ENCODE results near the gene LHX6. TPM values are rescaled to one million over a fixed set of nuclear protein-coding genes. Genes with fewer than 3 reads are reported as not detected.

The LHX6 gene
- total RNA-seq, 2 donors from 2014 or later: 2.9 TPM; not detected in 1

DNA sequence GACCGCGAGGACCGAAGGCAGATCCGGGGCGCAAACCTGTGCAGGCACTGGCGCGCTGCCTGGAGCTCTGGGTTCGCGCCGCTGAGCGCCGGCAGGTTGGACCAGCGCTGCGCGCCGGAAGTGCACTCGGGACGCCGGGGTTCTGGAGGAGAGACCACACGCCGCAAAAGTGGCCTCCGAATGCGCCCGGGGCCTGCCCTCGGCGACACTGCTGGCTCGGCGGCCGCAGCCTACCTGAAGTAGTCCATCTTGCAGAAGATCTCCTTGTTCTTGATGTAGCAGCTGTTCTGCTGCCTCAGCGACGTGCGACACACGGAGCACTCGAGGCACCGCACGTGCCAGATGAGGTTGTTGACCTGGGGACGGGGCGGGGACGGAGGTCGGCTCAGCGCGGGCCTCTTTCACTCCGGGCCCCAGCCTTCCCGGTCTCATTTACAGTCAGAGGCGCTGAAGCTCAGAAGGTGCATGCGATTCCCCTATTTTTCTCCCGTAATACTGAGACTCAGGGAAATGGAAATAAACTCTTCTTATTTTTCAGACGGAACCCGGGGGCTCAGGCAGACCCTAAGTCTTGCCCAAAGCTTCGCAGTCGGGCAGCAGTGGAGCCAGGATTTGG, 2.5 kb downstream of the LHX6 start:
- no peak for TF ChIP-seq POLR2A (IDR thresholded peaks at IDR 0.05)
- TF ChIP-seq, protein P1, sequence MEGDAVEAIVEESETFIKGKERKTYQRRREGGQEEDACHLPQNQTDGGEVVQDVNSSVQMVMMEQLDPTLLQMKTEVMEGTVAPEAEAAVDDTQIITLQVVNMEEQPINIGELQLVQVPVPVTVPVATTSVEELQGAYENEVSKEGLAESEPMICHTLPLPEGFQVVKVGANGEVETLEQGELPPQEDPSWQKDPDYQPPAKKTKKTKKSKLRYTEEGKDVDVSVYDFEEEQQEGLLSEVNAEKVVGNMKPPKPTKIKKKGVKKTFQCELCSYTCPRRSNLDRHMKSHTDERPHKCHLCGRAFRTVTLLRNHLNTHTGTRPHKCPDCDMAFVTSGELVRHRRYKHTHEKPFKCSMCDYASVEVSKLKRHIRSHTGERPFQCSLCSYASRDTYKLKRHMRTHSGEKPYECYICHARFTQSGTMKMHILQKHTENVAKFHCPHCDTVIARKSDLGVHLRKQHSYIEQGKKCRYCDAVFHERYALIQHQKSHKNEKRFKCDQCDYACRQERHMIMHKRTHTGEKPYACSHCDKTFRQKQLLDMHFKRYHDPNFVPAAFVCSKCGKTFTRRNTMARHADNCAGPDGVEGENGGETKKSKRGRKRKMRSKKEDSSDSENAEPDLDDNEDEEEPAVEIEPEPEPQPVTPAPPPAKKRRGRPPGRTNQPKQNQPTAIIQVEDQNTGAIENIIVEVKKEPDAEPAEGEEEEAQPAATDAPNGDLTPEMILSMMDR (IDR thresholded peaks at IDR 0.05): no peak
- intact Hi-C loops (cut with DNase I): no loop called here
- DNase-seq (no peak), ATAC-seq (no peak)
- no peak overlapping the region for H3K4me3 ChIP-seq
- no peaks in the 10 kb centered on the region for H3K9me3 ChIP-seq
- H3K4me1 ChIP-seq: peaks cover 35% of the 10 kb centered on the region
- no peak overlapping the region for H3K27ac ChIP-seq
- no peaks in the 10 kb centered on the region for H3K36me3 ChIP-seq (replicated peaks in 1 of 2; ENCODE audit: insufficient read depth in 1 of 2, low read depth in 2 of 2)
- 3 to 22% methylated on average over 4 to 51 of the region's 51 CpGs for WGBS, 2 donors
- peaks cover 0 to 50% of the 10 kb centered on the region in 2 donors for H3K27me3 ChIP-seq

DNA sequence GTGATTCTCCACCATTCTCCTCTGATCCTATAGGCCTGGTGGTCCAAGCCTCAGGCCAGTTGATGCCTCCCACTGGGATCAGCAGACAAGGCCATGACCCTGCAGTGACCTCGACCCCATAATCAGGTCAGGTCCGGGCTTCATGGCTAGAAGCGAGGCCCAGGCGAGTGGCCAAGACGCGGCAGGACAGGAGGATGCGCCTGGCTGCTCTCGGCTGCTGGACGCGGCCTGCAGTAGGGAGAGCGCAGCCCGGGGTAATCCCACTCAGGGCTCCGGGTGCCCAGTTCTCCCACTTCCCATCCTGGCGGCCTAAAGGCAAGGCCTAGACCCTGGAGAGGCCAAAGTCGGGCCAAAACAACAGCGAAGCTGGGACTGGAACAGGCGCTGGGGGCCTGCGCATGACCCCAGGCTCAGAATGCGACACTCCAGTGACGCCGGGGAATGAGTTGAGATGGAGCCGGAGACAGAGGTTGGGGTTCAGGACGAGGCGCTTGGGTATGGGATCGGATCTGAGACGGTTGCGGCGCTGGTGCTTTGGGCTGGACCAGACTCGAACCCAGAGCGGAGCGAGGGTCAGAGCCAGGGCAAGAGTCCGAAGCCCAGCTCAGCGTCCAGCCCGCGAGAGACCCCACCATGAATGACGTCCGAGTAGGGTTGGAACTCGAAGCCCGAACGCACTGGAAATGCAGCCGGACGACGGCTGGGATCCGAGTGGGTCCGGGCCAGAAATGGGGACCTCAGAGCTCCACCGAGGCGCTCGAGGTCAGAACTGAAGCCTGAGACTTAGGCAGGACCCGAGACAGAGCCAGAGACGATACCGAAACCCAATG, 3.2 kb downstream of the LHX6 start:
- Histone ChIP-seq H3K4me3 (no peak overlapping the region), H3K27ac (no peak overlapping the region), H3K36me3 (replicated peaks in 1 of 2; ENCODE audit: insufficient read depth in 1 of 2, low read depth in 2 of 2) (no peaks in the 10 kb centered on the region), H3K4me1 (peaks cover 38% of the 10 kb centered on the region), H3K27me3 (peaks cover 0 to 54% of the 10 kb centered on the region in 2 donors), H3K9me3 (no peaks in the 10 kb centered on the region)
- intact Hi-C loops (cut with DNase I): no loop called here
- WGBS, 2 donors: 24 to 28% methylated on average over 36 to 46 of the region's 51 CpGs
- ATAC-seq: no peak
- no peak for DNase-seq
- TF ChIP-seq, protein P1 (IDR thresholded peaks at IDR 0.05): no peak
- no peak for TF ChIP-seq POLR2A (IDR thresholded peaks at IDR 0.05)

DNA sequence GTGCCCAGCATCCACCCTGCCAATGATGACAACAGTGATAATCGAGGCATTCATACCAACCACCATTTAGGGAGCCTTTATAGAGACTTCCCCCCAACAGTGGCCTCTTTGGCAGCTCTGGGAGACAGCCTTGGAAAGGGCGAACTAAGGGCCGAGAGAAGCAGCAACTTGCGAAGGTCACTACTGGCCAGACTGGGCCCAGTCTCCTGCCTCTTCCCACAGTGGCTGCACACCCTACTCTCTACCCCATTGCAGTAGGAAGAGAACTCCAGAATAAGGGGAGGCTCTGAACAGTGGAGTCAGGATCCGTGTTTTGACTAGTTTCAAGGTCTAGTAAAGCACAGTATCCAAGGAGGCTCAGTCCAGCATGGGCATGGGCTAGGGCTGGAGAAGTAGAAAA, 5.3 kb downstream of the LHX6 start:
- Histone ChIP-seq H3K4me1 (peaks cover 48% of the 10 kb centered on the region), H3K27ac (no peak overlapping the region), H3K9me3 (no peaks in the 10 kb centered on the region), H3K27me3 (peaks cover 0 to 57% of the 10 kb centered on the region in 2 donors), H3K36me3 (replicated peaks in 1 of 2; ENCODE audit: insufficient read depth in 1 of 2, low read depth in 2 of 2) (no peaks in the 10 kb centered on the region), H3K4me3 (no peak overlapping the region)
- DNase-seq (no peak), ATAC-seq (no peak)
- TF ChIP-seq POLR2A (IDR thresholded peaks at IDR 0.05): no peak
- TF ChIP-seq, protein P1 (IDR thresholded peaks at IDR 0.05): no peak
- 69 to 75% methylated on average over 4 to 5 of the region's 5 CpGs for WGBS, 2 donors
- intact Hi-C loops (cut with DNase I): no loop called here

DNA sequence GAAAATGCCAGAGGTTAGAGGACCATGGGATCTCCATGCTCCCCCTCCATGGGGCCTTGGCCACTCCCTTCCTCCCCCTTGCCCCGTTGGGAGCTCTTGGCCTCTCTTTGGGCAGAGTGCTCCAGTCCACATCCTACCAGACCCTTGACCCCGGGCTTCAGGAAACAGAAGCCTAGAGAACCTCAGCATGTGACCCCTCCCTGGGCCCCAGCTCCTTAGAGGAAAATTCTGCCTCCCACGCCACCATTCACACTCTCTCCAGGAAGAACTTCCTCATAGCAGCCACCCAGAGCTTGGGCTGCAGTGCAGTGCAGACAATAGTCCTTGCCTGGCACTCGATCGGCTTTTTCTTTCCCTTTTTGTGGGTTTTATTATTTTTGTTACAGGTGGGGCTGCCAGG, 6.0 kb downstream of the LHX6 start:
- no peaks in the 10 kb centered on the region for H3K9me3 ChIP-seq
- WGBS, 2 donors: 23 to 24% methylated on average over 5 of the region's 5 CpGs
- no peak for DNase-seq
- peaks cover 43% of the 10 kb centered on the region for H3K4me1 ChIP-seq
- intact Hi-C loops (cut with DNase I): no loop called here
- no peaks in the 10 kb centered on the region for H3K36me3 ChIP-seq (replicated peaks in 1 of 2; ENCODE audit: insufficient read depth in 1 of 2, low read depth in 2 of 2)
- no peak overlapping the region for H3K4me3 ChIP-seq
- no peak for ATAC-seq
- TF ChIP-seq POLR2A (IDR thresholded peaks at IDR 0.05): no peak
- TF ChIP-seq, protein P1 (IDR thresholded peaks at IDR 0.05): no peak
- H3K27me3 ChIP-seq: peaks cover 0 to 52% of the 10 kb centered on the region in 2 donors
- H3K27ac ChIP-seq: no peak overlapping the region
